Astrocyte of the spinal cord (primary cell): Measurements from ENCODE around the gene CACHD1.

Experiments used
- DNase-seq: peaks from one replicate; pipeline ENCODE4 v3.0.0; 2011; ENCODE audit warnings: low read depth, low spot score
- H3K4me3 ChIP-seq: 2 replicates; pipeline ENCODE4 v1.5.1; 2011; ENCODE audit warnings: low read depth, mild to moderate bottlenecking, low read length, moderate library complexity
- CTCF ChIP-seq: IDR thresholded peaks from 2 replicates; pipeline ENCODE4 v1.5.1; 2012; ENCODE audit warnings: low read depth, mild to moderate bottlenecking, low read length, inconsistent platforms
- in situ Hi-C: cut with HindIII; loops from 2 replicates; pipeline ENCODE4 v1.10.0; 2017; ENCODE audit warnings: low sequenced_read_pairs

CACHD1 gene

GRCh38 chr1:64493831-64494230 is 23.9 kb downstream of the CACHD1 start:
- H3K4me3 ChIP-seq, result no peak overlapping the region
- in situ Hi-C loops, result no loop called here
- no peak for DNase-seq
- no peak for TF ChIP-seq CTCF

- H3K4me3 ChIP-seq, result no peak overlapping the region
- DNase-seq, result no peak
- TF ChIP-seq CTCF, result no peak
- in situ Hi-C loops, result no loop called here
Measured at GRCh38 chr1:64494659-64495058, 24.7 kb downstream of the CACHD1 start.

- in situ Hi-C loops, result no loop called here
- no peak overlapping the region for H3K4me3 ChIP-seq
- no peak for TF ChIP-seq CTCF
- DNase-seq, result no peak
Measured at GRCh38 chr1:64495878-64496277, 25.9 kb downstream of the CACHD1 start.

GRCh38 chr1:64496606-64497005 is 26.7 kb downstream of the CACHD1 start:
- no peak overlapping the region for H3K4me3 ChIP-seq
- no peak for DNase-seq
- in situ Hi-C loops, result no loop called here
- TF ChIP-seq CTCF, result no peak

GRCh38 chr1:64497088-64497883 is 27.4 kb downstream of the CACHD1 start:
- H3K4me3 ChIP-seq, result no peak overlapping the region
- DNase-seq, result no peak
- no peak for TF ChIP-seq CTCF
- in situ Hi-C loops, result no loop called here

GRCh38 chr1:64498325-64498724 is 28.4 kb downstream of the CACHD1 start:
- in situ Hi-C loops, result no loop called here
- TF ChIP-seq CTCF, result no peak
- no peak for DNase-seq
- no peak overlapping the region for H3K4me3 ChIP-seq
